Middle frontal gyrus (tissue), 1 donor: ENCODE results near the gene CAPN7.
A peak's percentile ranks its signal among the peaks of the same experiment; 100 is the strongest.
"Not testable (repeated sequence)": the region's sequence is repeated elsewhere in the genome, so short reads cannot be mapped to it uniquely, and the experiment has no call there.

Experiments used
- DNase-seq: peaks from one replicate; pipeline ENCODE4 v3.0.0-alpha.2; 2015; ENCODE audit warnings: low spot score; ENCODE audit errors: extremely low spot score

CAPN7 gene

GRCh38 chr3:15205934-15206661 lies at the start of gene CAPN7:
CAPN7 (plus strand) TSS chr3:15206246; CDS start chr3:15206496, 250 bp downstream.
- DNase-seq, result peak; percentile 89

DNA sequence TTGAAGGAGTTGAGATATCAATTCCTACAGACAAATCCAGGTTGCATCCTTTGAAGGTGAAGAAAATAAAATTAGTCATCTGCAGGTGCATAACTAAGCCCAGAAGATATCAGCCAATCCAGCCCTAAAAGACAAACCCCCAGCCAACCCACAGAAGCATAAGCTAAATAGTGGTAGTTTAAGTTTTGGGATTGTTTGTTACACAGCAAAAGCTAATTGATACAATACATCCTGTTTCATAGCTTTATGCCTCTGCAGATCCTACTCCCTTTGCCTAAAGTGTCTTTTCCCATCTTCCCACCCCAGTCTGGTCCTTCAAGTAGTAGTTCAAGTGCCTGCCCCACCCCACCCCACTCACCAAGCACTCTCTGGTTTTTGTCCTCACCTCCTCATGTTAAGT lies 48.6 kb upstream of the CAPN7 start:
- DNase-seq, result no peak

DNA sequence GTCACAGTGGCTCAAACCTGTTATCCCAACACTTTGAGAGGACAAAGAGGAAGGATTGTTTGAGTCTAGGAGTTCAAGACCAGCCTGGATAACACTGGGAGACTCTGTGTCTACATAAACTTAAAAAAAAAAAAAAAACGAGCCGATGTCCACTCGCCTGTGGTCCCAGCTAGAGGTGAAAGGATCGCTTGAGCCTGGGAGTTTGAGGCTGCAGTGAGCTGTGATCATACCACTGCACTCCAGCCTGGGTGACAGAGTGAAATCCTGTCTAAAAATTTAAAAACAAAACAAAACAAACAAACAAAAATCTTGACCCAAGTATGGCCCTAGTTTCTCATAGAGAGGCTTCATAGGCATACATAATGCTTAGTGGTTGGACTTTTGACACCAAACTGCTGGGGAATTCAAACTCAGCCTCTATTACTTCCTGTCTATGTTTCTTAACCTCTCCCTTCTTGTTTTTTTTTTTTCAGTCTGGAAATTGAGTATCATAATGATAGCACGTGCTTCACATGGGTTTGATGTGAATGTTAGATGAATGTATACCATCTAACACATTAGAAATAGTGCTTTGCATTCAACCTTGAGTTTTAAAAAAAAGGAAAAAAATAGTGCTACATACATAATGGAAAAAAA lies 46.4 kb upstream of the CAPN7 start:
- DNase-seq, result no peak

DNA sequence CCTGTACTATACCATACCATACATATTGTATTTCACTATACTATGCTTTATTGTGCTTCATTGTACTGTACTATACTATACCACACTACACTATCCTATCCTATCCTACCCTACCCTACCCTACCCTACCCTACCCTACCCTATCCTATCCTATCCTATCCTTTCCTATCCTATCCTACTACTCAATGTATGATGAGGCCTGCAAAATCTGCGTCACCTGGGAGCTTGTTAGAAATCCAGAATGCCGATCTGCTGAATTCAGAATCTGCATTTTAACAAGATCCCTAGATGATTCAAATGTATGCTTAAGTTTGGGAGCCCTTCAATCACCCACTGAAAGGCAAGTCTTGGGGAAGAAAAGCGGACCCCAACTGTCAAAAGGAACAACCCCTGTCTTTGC lies 45.4 kb upstream of the CAPN7 start:
- DNase-seq, result no peak

DNA sequence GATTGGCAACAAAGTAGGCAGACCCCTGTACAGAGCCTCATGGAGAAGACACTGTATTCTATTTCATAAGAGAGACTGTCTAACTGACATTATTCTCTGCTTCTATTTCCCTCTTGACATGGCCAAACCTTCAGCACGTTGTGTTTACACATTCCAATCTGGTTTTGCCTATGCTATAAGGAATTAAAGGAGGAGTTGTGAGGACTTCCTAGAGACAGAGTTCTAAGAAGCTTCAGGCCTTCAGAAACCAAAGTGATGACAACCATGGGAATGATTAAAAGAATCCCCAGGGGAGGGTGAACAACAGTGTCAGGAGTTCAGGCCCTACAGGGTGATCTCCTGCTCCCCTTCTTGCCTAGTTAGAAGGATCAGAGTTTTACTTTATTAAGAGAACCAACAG lies 44.9 kb upstream of the CAPN7 start:
- DNase-seq, result no peak

GRCh38 chr3:15163656-15164055 lies 42.4 kb upstream of the CAPN7 start:
- DNase-seq, result not testable (repeated sequence)

DNA sequence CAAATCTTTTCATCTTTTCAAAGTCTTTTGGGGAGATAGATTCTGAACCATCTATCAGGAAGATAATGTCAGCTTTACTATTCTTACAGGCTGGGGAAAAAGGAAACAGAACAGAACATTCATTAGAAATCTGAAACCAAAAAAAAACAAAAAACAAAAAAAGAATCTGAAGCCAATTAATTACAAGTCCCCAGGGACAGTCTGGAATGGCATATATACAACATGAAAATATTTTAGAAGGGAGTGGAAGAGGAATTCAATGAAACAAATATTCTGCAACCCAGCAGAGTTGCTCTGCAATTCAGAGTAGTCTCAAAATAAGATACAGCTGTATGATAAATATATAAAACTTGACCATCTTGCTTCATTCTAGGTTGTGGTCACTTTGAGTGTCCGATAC lies 41.7 kb upstream of the CAPN7 start:
- no peak for DNase-seq

GRCh38 chr3:15165061-15165460 lies 41.0 kb upstream of the CAPN7 start:
- no peak for DNase-seq

DNA sequence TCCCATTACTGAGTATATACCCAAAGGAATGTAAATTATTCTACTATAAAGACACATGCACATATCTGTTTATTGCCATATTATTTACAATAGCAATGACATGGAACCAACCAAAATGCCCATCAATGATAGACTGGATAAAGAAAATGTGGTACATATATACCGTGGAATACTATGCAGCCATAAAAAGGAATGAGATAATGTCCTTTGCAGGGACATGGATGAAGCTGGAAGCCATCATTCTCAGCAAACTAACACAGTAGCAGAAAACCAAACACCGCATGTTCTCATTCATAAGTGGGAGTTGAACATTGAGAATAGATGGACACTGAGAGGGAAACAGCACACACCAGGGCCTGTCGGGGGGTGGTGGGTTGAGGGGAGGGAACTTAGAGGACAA lies 39.7 kb upstream of the CAPN7 start:
- not testable (repeated sequence) for DNase-seq

- DNase-seq, result no peak
Observed at GRCh38 chr3:15171096-15171495, 35.0 kb upstream of the CAPN7 start.

- DNase-seq, result no peak
Observed at GRCh38 chr3:15172806-15173205, 33.2 kb upstream of the CAPN7 start.

- DNase-seq, result no peak
Observed at GRCh38 chr3:15174953-15175352, 31.1 kb upstream of the CAPN7 start.

GRCh38 chr3:15175605-15176004 lies 30.4 kb upstream of the CAPN7 start:
- no peak for DNase-seq

DNA sequence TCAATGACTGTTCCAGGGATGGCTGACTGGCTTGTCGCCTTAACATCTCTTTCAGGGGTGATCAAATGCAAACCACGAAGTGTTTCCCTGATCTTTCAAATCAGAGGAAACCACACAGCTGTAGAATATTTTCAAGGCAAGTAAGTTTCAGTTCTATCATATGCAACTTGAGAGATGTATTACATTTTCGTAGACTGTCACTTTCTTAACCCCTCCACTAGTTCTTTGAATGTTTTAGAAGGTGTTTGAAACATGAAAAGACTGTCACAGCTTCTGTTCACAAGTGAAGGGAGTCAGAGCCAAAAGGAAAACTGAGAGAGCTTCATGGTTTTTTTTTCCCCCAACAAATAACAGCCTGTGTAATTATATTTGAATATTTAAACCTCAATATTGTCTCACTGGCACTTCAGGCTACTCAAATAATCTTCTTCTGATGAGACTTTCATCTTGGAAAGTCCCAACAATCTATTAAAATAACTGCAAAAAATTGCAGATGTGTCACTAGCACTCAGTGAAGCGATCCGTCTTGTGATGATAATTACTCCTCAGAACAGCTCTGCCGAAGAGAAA lies 25.9 kb upstream of the CAPN7 start:
- no peak for DNase-seq

DNA sequence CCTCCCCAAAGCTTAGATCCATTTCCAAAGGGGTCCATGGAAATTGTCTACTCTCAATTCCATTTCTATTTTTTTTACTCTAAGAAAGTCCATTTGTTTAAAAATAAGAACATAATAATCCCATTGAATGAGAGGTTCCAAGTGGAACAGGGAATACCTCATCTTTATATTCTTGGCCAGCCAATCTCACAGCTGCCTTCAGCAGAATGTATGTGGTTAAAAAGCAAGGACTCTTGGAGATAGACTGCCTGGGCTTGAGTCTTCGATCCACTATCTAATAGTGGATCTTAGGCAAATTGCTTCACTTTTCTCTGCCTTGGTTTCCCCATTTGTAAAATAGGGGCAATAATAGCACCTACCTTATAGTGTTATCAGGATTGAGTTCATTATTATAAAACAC lies 24.5 kb upstream of the CAPN7 start:
- DNase-seq, result no peak

DNA sequence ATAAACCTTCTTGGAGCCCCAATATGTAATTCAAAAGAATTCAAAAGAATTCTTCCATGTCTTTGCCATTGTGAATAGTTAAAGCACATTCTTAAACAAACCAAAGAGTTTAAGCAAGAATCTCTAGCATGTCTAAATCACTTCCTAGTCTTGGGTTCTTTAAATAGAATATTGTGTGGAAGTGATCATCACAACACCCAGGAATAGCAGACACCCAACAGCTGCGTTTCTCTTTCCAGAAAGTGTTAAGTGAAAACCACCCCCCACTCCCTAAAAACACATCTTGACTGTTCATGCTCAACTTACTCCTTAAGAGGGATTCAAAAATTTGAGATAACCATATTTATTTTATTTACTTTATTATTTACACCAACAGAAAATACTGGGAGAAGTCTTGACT lies 24.1 kb upstream of the CAPN7 start:
- DNase-seq, result no peak

GRCh38 chr3:15183011-15183410 lies 23.0 kb upstream of the CAPN7 start:
- no peak for DNase-seq

- no peak for DNase-seq
Observed at GRCh38 chr3:15185404-15185803, 20.6 kb upstream of the CAPN7 start.

- DNase-seq, result no peak
Observed at GRCh38 chr3:15186101-15186476, 20.0 kb upstream of the CAPN7 start.

DNA sequence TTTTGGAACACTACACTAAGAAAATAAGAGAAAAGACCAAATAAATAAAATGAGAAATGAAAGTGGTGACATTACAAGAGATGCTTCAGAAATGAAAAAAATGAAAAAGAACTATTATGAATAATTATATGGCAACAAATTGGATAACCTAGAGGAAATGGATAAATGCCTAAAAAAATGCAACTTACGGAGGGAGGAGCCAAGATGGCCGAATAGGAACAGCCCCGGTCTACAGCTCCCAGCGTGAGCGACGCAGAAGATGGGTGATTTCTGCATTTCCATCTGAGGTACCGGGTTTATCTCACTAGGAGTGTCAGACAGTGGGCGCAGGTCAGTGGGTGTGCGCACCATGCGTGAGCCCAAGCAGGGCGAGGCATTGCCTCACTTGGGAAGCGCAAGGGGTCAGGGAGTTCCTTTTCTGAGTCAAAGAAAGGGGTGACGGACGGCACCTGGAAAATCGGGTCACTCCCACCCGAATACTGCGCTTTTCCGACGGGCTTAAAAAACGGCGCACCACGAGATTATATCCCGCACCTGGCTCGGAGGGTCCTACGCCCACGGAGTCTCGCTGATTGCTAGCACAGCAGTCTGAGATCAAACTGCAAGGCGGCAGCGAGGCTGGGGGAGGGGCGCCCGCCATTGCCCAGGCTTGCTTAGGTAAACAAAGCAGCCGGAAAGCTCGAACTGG lies 19.4 kb upstream of the CAPN7 start:
- DNase-seq, result not testable (repeated sequence)

- DNase-seq, result no peak
Observed at GRCh38 chr3:15197340-15198029, 8.6 kb upstream of the CAPN7 start.

DNA sequence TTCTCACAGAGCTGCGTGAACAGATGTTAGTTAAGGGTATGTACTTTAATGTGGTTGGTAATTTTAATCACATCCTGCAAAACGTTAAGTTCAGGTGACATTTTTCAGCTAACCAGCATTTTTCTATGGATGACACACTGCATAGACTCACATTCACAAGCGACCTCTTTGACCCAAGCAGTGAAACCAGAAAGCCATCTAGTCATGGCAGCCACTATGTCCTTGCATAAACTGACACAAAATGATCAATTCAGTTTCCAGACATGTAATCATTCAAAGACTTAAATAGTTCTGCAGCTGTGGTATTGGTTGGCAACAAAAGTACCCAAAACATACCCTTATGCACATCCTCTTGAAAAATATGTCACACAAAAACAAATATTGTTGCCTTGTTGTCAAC lies 7.4 kb upstream of the CAPN7 start:
- no peak for DNase-seq
